T-helper 1 cell treated with Interleukin-12 subunit alpha and Interleukin-12 subunit beta and Interleukin-4 antibody, amounts not matched to agents 30 μg/mL and 1 μg/mL, for 36 hours (primary cell): ENCODE data around the gene FER1L5.
"Not testable (repeated sequence)": the region's sequence is repeated elsewhere in the genome, so short reads cannot be mapped to it uniquely, and the experiment has no call there.

Experiments used
- H3K27ac Mint-ChIP-seq: one replicate; pipeline ENCODE4 v1.8.0; 2021; ENCODE audit warnings: mild to moderate bottlenecking, mixed read lengths
- H3K27me3 Mint-ChIP-seq: one replicate; pipeline ENCODE4 v1.8.0; 2021; ENCODE audit warnings: low read depth, mixed read lengths
- H3K36me3 Mint-ChIP-seq: one replicate; pipeline ENCODE4 v1.8.0; 2021; ENCODE audit warnings: low read depth, mixed read lengths
- H3K4me1 Mint-ChIP-seq: one replicate; pipeline ENCODE4 v1.8.0; 2021; ENCODE audit warnings: low read depth, mixed read lengths
- H3K4me3 Mint-ChIP-seq: one replicate; pipeline ENCODE4 v1.8.0; 2021; ENCODE audit warnings: mild to moderate bottlenecking, moderate library complexity, mixed read lengths
- H3K9me3 Mint-ChIP-seq: one replicate; pipeline ENCODE4 v1.8.0; 2021; ENCODE audit warnings: mixed read lengths

Gene FER1L5

DNA sequence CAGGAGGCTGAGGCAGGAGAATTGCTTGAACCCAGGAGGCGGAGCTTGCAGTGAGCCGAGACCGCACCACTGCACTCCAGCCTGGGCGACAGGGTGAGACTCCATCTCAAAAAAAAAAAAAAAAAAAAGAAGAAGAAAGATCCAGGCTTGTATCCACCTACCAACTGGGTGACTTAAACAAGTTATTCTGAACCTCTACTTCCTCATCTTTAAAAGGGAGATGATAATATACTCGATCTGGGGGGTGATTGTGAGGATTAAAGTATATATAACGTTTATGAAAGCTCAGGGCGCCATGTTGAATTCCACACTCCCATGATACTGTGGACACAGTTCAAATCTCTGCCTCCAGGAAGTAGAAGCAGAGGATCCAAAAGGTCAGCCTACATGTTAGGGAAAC is 12.2 kb downstream of the FER1L5 start:
- H3K4me3 Mint-ChIP-seq, H3K27ac Mint-ChIP-seq, H3K4me1 Mint-ChIP-seq, H3K9me3 Mint-ChIP-seq, H3K36me3 Mint-ChIP-seq: not testable (repeated sequence)
- H3K27me3 Mint-ChIP-seq, result peaks cover 15% of the 10 kb centered on the region

DNA sequence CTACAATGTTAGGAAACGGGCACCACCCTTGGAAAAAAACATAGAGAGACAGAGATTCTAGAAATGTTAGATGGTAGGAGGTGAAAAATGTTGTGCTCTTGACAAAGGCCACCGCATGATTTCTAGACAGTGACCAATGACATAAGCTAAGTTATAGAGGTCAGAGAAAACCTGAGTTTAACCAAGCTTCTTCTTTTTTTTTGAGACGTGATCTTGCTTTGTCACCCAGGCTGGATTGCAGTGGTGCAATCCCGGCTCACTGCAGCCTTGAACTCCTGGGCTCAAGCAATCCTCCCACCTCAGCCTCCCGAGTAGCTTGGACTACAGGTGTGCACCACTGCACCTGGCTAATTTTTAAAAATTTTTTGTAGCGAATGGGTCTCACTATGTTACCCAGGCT is 13.0 kb downstream of the FER1L5 start:
- no peaks in the 10 kb centered on the region for H3K36me3 Mint-ChIP-seq
- no peaks in the 10 kb centered on the region for H3K4me1 Mint-ChIP-seq
- peaks cover 15% of the 10 kb centered on the region for H3K27me3 Mint-ChIP-seq
- H3K4me3 Mint-ChIP-seq, result no peak overlapping the region
- no peak overlapping the region for H3K27ac Mint-ChIP-seq
- no peaks in the 10 kb centered on the region for H3K9me3 Mint-ChIP-seq

DNA sequence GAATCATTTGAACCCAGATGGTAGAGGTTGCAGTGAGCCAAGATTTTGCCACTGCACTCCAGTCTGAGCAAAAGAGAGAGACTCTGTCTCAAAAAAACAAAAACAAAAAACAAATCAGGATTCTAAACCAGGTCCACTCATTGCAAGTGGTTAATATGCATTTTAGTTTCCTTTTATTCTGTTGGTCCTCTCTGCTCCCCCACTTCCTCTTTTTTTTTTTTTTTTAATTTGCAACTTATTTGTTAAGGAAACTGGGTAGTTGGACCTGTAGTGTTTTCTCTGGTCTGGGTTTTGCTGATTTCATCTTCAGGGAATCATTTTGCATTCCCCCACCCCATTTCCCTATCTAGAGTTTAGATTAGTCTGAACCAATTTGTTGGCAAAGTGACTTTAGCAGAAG is 14.0 kb downstream of the FER1L5 start:
- Mint-ChIP-seq H3K27ac (no peak overlapping the region), H3K4me1 (no peaks in the 10 kb centered on the region), H3K9me3 (no peaks in the 10 kb centered on the region), H3K4me3 (no peak overlapping the region), H3K36me3 (no peaks in the 10 kb centered on the region), H3K27me3 (peaks cover 12% of the 10 kb centered on the region)

DNA sequence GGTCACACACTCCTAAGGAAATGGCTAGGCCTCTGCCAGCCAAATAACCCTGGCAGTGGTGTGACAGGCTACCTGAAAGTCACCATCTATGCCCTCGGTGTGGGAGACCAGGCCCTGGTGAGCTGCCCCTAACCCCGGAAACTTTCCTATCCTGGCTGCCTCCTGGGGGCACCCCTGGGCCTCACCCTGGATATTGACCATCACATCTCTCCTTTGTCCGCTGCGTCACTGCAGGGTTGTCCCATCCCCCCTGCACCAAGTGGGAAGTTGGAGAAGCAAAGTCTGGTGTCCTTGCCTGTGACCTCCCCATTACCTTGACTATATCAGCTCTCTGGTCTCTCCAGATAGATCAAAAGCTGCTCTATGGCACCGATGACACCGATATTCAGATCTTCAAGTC is 18.8 kb downstream of the FER1L5 start:
- Mint-ChIP-seq H3K9me3 (no peaks in the 10 kb centered on the region), H3K27ac (no peak overlapping the region), H3K36me3 (no peaks in the 10 kb centered on the region), H3K4me3 (no peak overlapping the region), H3K27me3 (peaks cover 13% of the 10 kb centered on the region), H3K4me1 (no peaks in the 10 kb centered on the region)

- H3K9me3 Mint-ChIP-seq, result no peaks in the 10 kb centered on the region
- no peaks in the 10 kb centered on the region for H3K4me1 Mint-ChIP-seq
- no peak overlapping the region for H3K27ac Mint-ChIP-seq
These were observed 19.8 kb downstream of the FER1L5 start for GRCh38 chr2:96662360-96662759.

GRCh38 chr2:96663177-96663576 is 20.6 kb downstream of the FER1L5 start:
- H3K4me1 Mint-ChIP-seq, result no peaks in the 10 kb centered on the region
- no peak overlapping the region for H3K27ac Mint-ChIP-seq
- H3K27me3 Mint-ChIP-seq, result peaks cover 10% of the 10 kb centered on the region
- H3K36me3 Mint-ChIP-seq, result no peaks in the 10 kb centered on the region
- no peak overlapping the region for H3K4me3 Mint-ChIP-seq
- H3K9me3 Mint-ChIP-seq, result no peaks in the 10 kb centered on the region

More at GRCh38 chr2:96662360-96662759, 19.8 kb downstream of the FER1L5 start:
- peaks cover 12% of the 10 kb centered on the region for H3K27me3 Mint-ChIP-seq
- H3K4me3 Mint-ChIP-seq, result no peak overlapping the region
- H3K36me3 Mint-ChIP-seq, result no peaks in the 10 kb centered on the region

DNA sequence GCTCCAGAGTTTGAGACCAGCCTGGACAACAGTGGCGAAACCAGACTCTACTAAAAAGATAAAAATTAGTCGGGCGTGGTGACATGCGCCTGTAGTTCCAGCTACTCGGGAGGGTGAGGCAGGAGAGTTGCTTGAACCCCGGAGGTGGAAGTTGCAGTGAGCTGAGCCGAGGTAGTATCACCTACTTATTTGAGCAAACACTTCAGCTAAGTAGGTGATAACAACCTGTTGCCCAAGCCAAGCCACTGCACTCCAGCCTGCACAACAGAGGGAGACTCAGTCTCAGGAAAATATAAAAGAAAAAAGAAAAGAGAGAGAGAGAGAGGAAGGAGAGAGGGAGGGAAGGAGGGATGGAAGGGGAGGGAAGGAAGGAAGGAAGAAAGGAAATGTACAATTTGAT is 21.3 kb downstream of the FER1L5 start:
- Mint-ChIP-seq H3K4me1 (no peaks in the 10 kb centered on the region), H3K27me3 (peaks cover 6% of the 10 kb centered on the region)

GRCh38 chr2:96664366-96664925 is 21.9 kb downstream of the FER1L5 start:
- Mint-ChIP-seq H3K9me3 (no peaks in the 10 kb centered on the region), H3K36me3 (no peaks in the 10 kb centered on the region), H3K27ac (no peak overlapping the region), H3K4me1 (no peaks in the 10 kb centered on the region), H3K4me3 (no peak overlapping the region), H3K27me3 (peaks cover 6% of the 10 kb centered on the region)

More for the DNA sequence above, 21.3 kb downstream of the FER1L5 start:
- Mint-ChIP-seq H3K27ac (no peak overlapping the region), H3K9me3 (no peaks in the 10 kb centered on the region), H3K36me3 (no peaks in the 10 kb centered on the region), H3K4me3 (no peak overlapping the region)

DNA sequence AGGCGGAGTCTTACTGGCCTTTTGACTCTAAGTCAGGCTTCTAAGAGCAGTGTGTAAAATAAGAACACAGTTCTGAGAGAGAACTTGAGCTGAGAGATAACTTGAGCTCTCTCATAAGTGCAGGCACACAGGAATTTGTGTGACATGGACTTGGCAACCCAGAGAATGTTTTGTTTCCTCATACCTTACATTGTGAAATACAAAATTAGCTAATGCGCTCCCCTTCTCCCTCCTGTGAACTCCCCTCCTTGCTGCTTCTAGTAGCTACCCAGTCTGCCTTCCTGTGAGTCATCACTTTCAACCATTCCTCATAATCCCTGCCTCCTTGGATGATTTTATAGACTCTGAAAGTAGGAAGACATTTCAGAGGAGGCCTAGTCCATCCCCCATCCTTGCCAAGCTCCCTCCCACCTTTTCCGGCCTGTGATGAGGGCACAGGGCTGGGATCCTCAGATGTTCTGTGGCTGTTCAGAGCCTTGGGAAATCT is 22.6 kb downstream of the FER1L5 start:
- Mint-ChIP-seq H3K27ac (no peak overlapping the region), H3K9me3 (no peaks in the 10 kb centered on the region), H3K4me3 (no peak overlapping the region), H3K4me1 (no peaks in the 10 kb centered on the region), H3K36me3 (no peaks in the 10 kb centered on the region), H3K27me3 (peaks cover 6% of the 10 kb centered on the region)

- not testable (repeated sequence) for H3K36me3 Mint-ChIP-seq, H3K27ac Mint-ChIP-seq, H3K4me1 Mint-ChIP-seq, H3K9me3 Mint-ChIP-seq, H3K4me3 Mint-ChIP-seq, H3K27me3 Mint-ChIP-seq
These were observed 23.2 kb downstream of the FER1L5 start for GRCh38 chr2:96665717-96666116.

DNA sequence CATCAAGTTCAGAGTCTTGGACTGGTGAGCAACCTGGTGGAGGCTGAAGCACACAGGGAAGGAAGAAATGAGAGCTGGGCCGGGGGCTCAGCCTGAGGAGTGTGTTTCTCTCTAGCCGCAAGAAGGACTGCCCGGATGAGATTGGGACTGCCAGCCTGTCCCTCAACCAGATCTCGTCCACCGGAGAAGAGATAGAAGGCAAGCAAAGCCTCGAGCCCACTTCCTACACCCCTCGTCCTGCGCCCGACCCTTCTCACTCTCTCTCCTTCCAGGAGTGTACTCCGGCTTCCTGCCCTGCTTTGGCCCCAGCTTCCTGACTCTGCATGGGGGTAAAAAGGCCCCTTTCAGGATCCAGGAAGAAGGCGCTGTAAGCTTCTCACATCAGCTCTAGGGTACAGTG is 26.2 kb downstream of the FER1L5 start:
- Mint-ChIP-seq H3K27me3 (peaks cover 11% of the 10 kb centered on the region), H3K4me1 (no peaks in the 10 kb centered on the region), H3K36me3 (no peaks in the 10 kb centered on the region), H3K4me3 (no peak overlapping the region), H3K9me3 (no peaks in the 10 kb centered on the region), H3K27ac (no peak overlapping the region)

DNA sequence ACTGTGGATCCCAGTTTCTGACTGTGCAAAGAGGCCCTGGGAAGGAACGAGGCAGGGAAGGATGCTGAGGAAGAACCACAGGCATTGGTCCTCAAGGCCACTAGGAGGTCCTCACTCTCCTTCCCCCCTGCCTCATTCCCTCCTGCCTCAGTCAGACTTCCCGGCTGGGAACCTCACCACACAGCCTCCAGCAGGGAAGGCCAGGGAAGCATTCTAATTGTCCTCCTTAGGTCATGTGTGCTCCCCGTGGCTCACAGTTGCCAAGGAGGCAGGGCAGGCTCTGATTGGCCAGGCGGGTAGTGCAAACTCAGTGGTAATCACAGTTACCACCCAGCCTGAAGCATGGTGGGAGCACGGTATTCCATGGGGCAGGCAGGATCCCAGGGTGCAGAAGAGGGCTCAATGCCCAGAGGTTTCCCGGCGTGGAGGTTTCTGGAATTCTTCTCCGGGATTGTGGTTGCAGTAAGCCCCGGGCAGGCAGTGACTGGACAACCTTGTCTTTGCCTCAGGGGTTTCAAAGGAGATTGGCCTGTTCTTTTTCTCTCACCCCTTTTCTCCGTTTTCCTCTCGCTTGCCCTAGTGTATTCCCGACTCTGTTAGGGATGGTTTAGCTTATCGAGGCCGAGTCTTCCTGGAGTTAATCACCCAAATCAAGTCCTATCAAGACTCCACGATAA is 27.1 kb downstream of the FER1L5 start:
- H3K36me3 Mint-ChIP-seq, result no peaks in the 10 kb centered on the region
- H3K27ac Mint-ChIP-seq, result no peak overlapping the region
- H3K4me3 Mint-ChIP-seq, result no peak overlapping the region
- H3K4me1 Mint-ChIP-seq, result no peaks in the 10 kb centered on the region
- no peaks in the 10 kb centered on the region for H3K9me3 Mint-ChIP-seq
- H3K27me3 Mint-ChIP-seq, result peaks cover 11% of the 10 kb centered on the region

- H3K27ac Mint-ChIP-seq, result no peak overlapping the region
- no peaks in the 10 kb centered on the region for H3K36me3 Mint-ChIP-seq
- H3K9me3 Mint-ChIP-seq, result no peaks in the 10 kb centered on the region
These were observed 37.3 kb downstream of the FER1L5 start for GRCh38 chr2:96679848-96680247.

GRCh38 chr2:96680561-96681141 is 38.1 kb downstream of the FER1L5 start:
- Mint-ChIP-seq H3K9me3 (no peaks in the 10 kb centered on the region), H3K27me3 (peaks cover 12% of the 10 kb centered on the region), H3K27ac (no peak overlapping the region), H3K36me3 (no peaks in the 10 kb centered on the region), H3K4me1 (no peaks in the 10 kb centered on the region), H3K4me3 (no peak overlapping the region)

More at GRCh38 chr2:96679848-96680247, 37.3 kb downstream of the FER1L5 start:
- Mint-ChIP-seq H3K4me3 (no peak overlapping the region), H3K4me1 (no peaks in the 10 kb centered on the region), H3K27me3 (peaks cover 12% of the 10 kb centered on the region)

GRCh38 chr2:96681540-96681939 is 39.0 kb downstream of the FER1L5 start:
- H3K27me3 Mint-ChIP-seq, result peaks cover 12% of the 10 kb centered on the region
- no peaks in the 10 kb centered on the region for H3K4me1 Mint-ChIP-seq
- H3K27ac Mint-ChIP-seq, result no peak overlapping the region
- H3K36me3 Mint-ChIP-seq, result no peaks in the 10 kb centered on the region
- no peaks in the 10 kb centered on the region for H3K9me3 Mint-ChIP-seq
- H3K4me3 Mint-ChIP-seq, result no peak overlapping the region
